Activated CD4-positive, alpha-beta memory T cell treated with anti-CD3 and anti-CD28 coated beads for 36 hours (primary cell): Measurements from ENCODE around the gene HSDL1. TPM values are rescaled to one million over a fixed set of nuclear protein-coding genes. Genes with fewer than 3 reads are reported as not detected.

Experiments used
- CTCF ChIA-PET: fragments of 350-600 bp; sonication (Branson Sonifier 250); formaldehyde crosslinking; loops from one replicate; lab custom pipeline; 2021; ENCODE audit warnings: antibody characterized with exemption, inconsistent platforms; lab: Charles Lee
- POLR2A ChIA-PET: fragments of 350-600 bp; sonication (Branson Sonifier 250); formaldehyde crosslinking; loops from one replicate; lab custom pipeline; 2021; ENCODE audit warnings: antibody characterized with exemption; lab: Charles Lee
- DNase-seq: peaks from one replicate; pipeline ENCODE4 v3.0.0-alpha.2; 2020
- H3K27ac Mint-ChIP-seq: one replicate; pipeline ENCODE4 v1.8.0; 2021; ENCODE audit warnings: mixed read lengths
- H3K27me3 Mint-ChIP-seq: one replicate; pipeline ENCODE4 v1.8.0; 2021; ENCODE audit warnings: mixed read lengths
- H3K36me3 Mint-ChIP-seq: one replicate; pipeline ENCODE4 v1.8.0; 2021; ENCODE audit warnings: mixed read lengths
- H3K4me1 Mint-ChIP-seq: one replicate; pipeline ENCODE4 v1.8.0; 2021; ENCODE audit warnings: low read depth, mixed read lengths
- H3K4me3 Mint-ChIP-seq: one replicate; pipeline ENCODE4 v1.8.0; 2021; ENCODE audit warnings: mild to moderate bottlenecking, mixed read lengths
- H3K9me3 Mint-ChIP-seq: one replicate; pipeline ENCODE4 v1.8.0; 2021; ENCODE audit warnings: mixed read lengths
- intact Hi-C: fragments of 100-400 bp; cut with micrococcal nuclease; formaldehyde crosslinking; loops from one replicate; pipeline ENCODE4 v1.15.1; 2023
- total RNA-seq, 2 experiments: library from RNA; stranded (reverse); gene quantifications; one replicate each; pipeline ENCODE4 v1.2.3, GENCODE V29; 2021

The HSDL1 gene
- total RNA-seq, 2 experiments from 2014 or later, result 13.1 to 13.8 TPM

- H3K36me3 Mint-ChIP-seq, result peaks cover 31% of the 10 kb centered on the region
- DNase-seq, result no peak
- H3K4me3 Mint-ChIP-seq, result no peak overlapping the region
- intact Hi-C loops, result no loop called here
- no peaks in the 10 kb centered on the region for H3K4me1 Mint-ChIP-seq
- no peaks in the 10 kb centered on the region for H3K9me3 Mint-ChIP-seq
- no peaks in the 10 kb centered on the region for H3K27me3 Mint-ChIP-seq
- ChIA-PET POLR2A (no interaction called here), CTCF (interaction anchor here (0.8 to 1.4 kb wide), 5 partner anchors 9 to 13 kb away, joined by 3 to 6 read pairs (median 3); no protein-coding TSS in a partner anchor)
- no peak overlapping the region for H3K27ac Mint-ChIP-seq
These were observed 70.3 kb downstream of the HSDL1 start for GRCh38 chr16:84074721-84075120.

Other genes starting within 250 kb of the HSDL1 start
- 1 to 10 TPM; 3.0 to 3.5 TPM for gene MLYCD, start 246.1 kb downstream of the HSDL1 start, total RNA-seq
- under 1 TPM; 0.34 to 0.40 TPM for gene OSGIN1, start 191.9 kb downstream of the HSDL1 start, total RNA-seq
- not detected for gene NECAB2, start 176.9 kb downstream of the HSDL1 start, total RNA-seq
- gene SLC38A8, start 102.4 kb downstream of the HSDL1 start, total RNA-seq, result not detected
- 10 to 100 TPM; 37.5 to 37.6 TPM for gene MBTPS1, start 28.2 kb downstream of the HSDL1 start, total RNA-seq
- not detected for gene DNAAF1, start 131 bp upstream of the HSDL1 start, total RNA-seq
- 10 to 100 TPM; 44.7 to 48.1 TPM for gene TAF1C, start 41.9 kb upstream of the HSDL1 start, total RNA-seq
- under 1 TPM in 1 of 2 experiments, not detected in 1; 0.19 TPM for gene ADAD2, start 46.0 kb upstream of the HSDL1 start, total RNA-seq
- gene KCNG4, start 94.8 kb upstream of the HSDL1 start, total RNA-seq, result not detected
- gene WFDC1, start 149.7 kb upstream of the HSDL1 start, total RNA-seq, result not detected
- gene ATP2C2, start 223.4 kb upstream of the HSDL1 start, total RNA-seq, result not detected